ENCODE results near the gene PSMG3.

PSMG3 gene

GRCh38 chr7:1604383-1604782 is 34.6 kb upstream of the PSMG3 start:
- H3K9me3 ChIP-seq = no peaks in the 10 kb centered on the region
- no peaks in the 10 kb centered on the region for H3K27me3 ChIP-seq
- no peak overlapping the region for H3K4me3 ChIP-seq (ENCODE audit: low read depth, low read length)
- no peak for DNase-seq
- no peaks in the 10 kb centered on the region for H3K4me1 ChIP-seq
- no peaks in the 10 kb centered on the region for H3K36me3 ChIP-seq
- TF ChIP-seq, protein P1, sequence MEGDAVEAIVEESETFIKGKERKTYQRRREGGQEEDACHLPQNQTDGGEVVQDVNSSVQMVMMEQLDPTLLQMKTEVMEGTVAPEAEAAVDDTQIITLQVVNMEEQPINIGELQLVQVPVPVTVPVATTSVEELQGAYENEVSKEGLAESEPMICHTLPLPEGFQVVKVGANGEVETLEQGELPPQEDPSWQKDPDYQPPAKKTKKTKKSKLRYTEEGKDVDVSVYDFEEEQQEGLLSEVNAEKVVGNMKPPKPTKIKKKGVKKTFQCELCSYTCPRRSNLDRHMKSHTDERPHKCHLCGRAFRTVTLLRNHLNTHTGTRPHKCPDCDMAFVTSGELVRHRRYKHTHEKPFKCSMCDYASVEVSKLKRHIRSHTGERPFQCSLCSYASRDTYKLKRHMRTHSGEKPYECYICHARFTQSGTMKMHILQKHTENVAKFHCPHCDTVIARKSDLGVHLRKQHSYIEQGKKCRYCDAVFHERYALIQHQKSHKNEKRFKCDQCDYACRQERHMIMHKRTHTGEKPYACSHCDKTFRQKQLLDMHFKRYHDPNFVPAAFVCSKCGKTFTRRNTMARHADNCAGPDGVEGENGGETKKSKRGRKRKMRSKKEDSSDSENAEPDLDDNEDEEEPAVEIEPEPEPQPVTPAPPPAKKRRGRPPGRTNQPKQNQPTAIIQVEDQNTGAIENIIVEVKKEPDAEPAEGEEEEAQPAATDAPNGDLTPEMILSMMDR (IDR thresholded peaks at IDR 0.05; ENCODE audit: low read depth, low read length) = no peak

DNA sequence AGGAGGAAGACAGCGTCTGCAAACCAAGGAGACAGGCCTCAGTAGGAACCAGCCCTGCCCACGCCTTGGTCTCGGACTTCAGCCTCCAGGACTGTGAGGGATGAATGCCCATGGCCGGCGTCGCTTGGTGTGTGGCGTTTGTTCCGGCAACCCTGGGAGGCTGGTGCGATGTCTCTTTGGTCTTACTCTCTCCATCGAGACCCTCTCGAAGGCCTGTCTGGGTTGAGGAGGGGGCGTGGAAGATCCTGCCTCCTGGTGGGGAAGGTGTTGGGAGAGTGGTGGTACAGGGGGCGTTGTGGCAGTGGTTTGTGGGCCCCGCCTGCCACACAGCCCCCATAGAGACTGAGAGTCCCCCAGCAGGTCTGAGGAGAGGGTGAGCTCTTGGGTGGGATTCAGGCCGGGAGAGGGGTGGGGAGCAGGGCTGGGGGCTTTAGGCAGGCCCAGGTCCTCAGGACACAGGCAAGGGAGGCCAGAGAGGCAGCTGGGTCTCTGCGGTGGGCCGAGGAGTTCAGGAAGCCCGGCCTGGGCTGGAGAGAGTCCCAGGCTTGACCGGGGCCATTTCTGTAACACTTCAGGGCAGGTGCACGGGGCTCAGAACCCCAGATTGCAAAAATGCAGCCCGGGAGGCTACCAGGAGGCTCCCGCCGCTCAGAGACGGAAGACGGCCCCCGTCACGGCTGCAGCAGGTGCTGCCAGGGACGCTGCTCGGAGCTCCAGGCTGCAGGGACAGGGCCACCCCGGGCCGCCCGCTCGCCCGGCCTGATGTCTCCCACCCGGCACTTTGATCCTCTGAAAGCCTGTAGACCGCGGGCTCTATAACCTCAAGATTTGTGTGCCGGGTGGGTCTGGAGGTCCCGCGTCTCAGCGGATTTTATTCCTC is 33.8 kb upstream of the PSMG3 start:
- TF ChIP-seq, protein P1 (IDR thresholded peaks at IDR 0.05; ENCODE audit: low read depth, low read length) = no peak
- Histone ChIP-seq H3K27me3 (no peaks in the 10 kb centered on the region), H3K4me3 (ENCODE audit: low read depth, low read length) (no peak overlapping the region), H3K9me3 (no peaks in the 10 kb centered on the region), H3K36me3 (no peaks in the 10 kb centered on the region), H3K4me1 (no peaks in the 10 kb centered on the region)
- no peak for DNase-seq

GRCh38 chr7:1602386-1602785 is 32.6 kb upstream of the PSMG3 start:
- Histone ChIP-seq H3K27me3 (no peaks in the 10 kb centered on the region), H3K9me3 (no peaks in the 10 kb centered on the region), H3K36me3 (no peaks in the 10 kb centered on the region), H3K4me1 (no peaks in the 10 kb centered on the region), H3K4me3 (ENCODE audit: low read depth, low read length) (no peak overlapping the region)
- DNase-seq = no peak
- TF ChIP-seq, protein P1 (IDR thresholded peaks at IDR 0.05; ENCODE audit: low read depth, low read length) = no peak

GRCh38 chr7:1601956-1602355 is 32.1 kb upstream of the PSMG3 start:
- Histone ChIP-seq H3K36me3 (no peaks in the 10 kb centered on the region), H3K9me3 (no peaks in the 10 kb centered on the region), H3K27me3 (no peaks in the 10 kb centered on the region), H3K4me1 (no peaks in the 10 kb centered on the region), H3K4me3 (ENCODE audit: low read depth, low read length) (no peak overlapping the region)
- DNase-seq = no peak
- TF ChIP-seq, protein P1 (IDR thresholded peaks at IDR 0.05; ENCODE audit: low read depth, low read length) = no peak

GRCh38 chr7:1599640-1600395 is 30.0 kb upstream of the PSMG3 start:
- Histone ChIP-seq H3K9me3 (no peaks in the 10 kb centered on the region), H3K4me3 (ENCODE audit: low read depth, low read length) (no peak overlapping the region), H3K27me3 (no peaks in the 10 kb centered on the region), H3K36me3 (no peaks in the 10 kb centered on the region), H3K4me1 (no peaks in the 10 kb centered on the region)
- no peak for DNase-seq
- TF ChIP-seq, protein P1 (IDR thresholded peaks at IDR 0.05; ENCODE audit: low read depth, low read length) = no peak

Measured in BE2C (cell line).